B cell (primary cell): ENCODE measurements around the gene DCDC2C. TPM values are rescaled to one million over a fixed set of nuclear protein-coding genes. Genes with fewer than 3 reads are reported as not detected.

ENCODE experiments used
- ATAC-seq: fragments of 200-7000 bp; cut with Tn5 transposase; one replicate; pipeline ENCODE4 v1.10.0; 2021; ENCODE audit warnings: low read depth, mild to moderate bottlenecking, moderate number of reproducible peaks, moderate library complexity
- CTCF ChIA-PET: fragments of 350-600 bp; sonication (Branson Sonifier 250); formaldehyde crosslinking; loops from one replicate; lab custom pipeline; 2021; ENCODE audit warnings: antibody characterized with exemption, inconsistent platforms; lab: Charles Lee
- POLR2A ChIA-PET: fragments of 350-600 bp; sonication (Branson Sonifier 250); formaldehyde crosslinking; loops from one replicate; lab custom pipeline; 2021; ENCODE audit warnings: antibody characterized with exemption; lab: Charles Lee
- DNase-seq: peaks from one replicate; pipeline ENCODE4 v3.0.0; 2013
- H2AFZ ChIP-seq: 2 replicates; pipeline ENCODE4 v1.6.1; 2012; ENCODE audit warnings: mild to moderate bottlenecking, low read depth, low read length; ENCODE audit not compliant: insufficient read depth, poor library complexity, severe bottlenecking
- H3K27ac ChIP-seq, 2 donors: 1 replicate in 1 of 2; 2 replicates in 1 of 2; pipeline ENCODE4 v1.5.1; 2012 to 2013; ENCODE audit warnings: low read length in 2 of 2, mild to moderate bottlenecking in 2 of 2, moderate library complexity in 1 of 2
- H3K27me3 ChIP-seq, 4 experiments: fragments of 200-600 bp in 1 of 4; sonication (generic) in 1 of 4; replicated peaks in 1 of 4; 1 replicate in 2 of 4; 2 replicates in 2 of 4; pipeline versions ENCODE4 v1.6.1 to v1.7.0; 2013 to 2016; ENCODE audit warnings: low read length in 3 of 4, mild to moderate bottlenecking in 2 of 4, mixed read lengths in 1 of 4, moderate library complexity in 1 of 4; ENCODE audit not compliant: insufficient read depth in 4 of 4, control insufficient read depth in 3 of 4; ENCODE audit errors: control extremely low read depth in 1 of 4
- H3K36me3 ChIP-seq, 2 experiments: replicated peaks in 1 of 2; 1 replicate in 1 of 2; 2 replicates in 1 of 2; pipeline versions ENCODE4 v1.6.1 to v1.7.1; 2013; ENCODE audit warnings: low read length in 1 of 2; ENCODE audit not compliant: insufficient read depth in 2 of 2, control insufficient read depth in 1 of 2; ENCODE audit errors: control extremely low read depth in 1 of 2, extremely low read depth in 1 of 2
- H3K4me1 ChIP-seq, 2 donors: fragments of 200-600 bp in 1 of 2; sonication (generic) in 1 of 2; 1 replicate in 1 of 2; 2 replicates in 1 of 2; pipeline versions ENCODE4 v1.5.1 to v1.6.1; 2013 to 2017; ENCODE audit warnings: low read length in 2 of 2; ENCODE audit not compliant: control insufficient read depth in 2 of 2, insufficient read depth in 2 of 2
- H3K4me2 ChIP-seq: replicated peaks from 2 replicates; pipeline ENCODE3; 2012; ENCODE audit warnings: mild to moderate bottlenecking, low read depth, low read length; ENCODE audit not compliant: poor library complexity, severe bottlenecking
- H3K4me3 ChIP-seq, 5 experiments: fragments of 200-600 bp in 1 of 5; sonication (generic) in 1 of 5; 1 replicate in 3 of 5; 2 replicates in 2 of 5; pipeline versions ENCODE4 v1.5.1 to v1.7.0; 2011 to 2016; ENCODE audit warnings: low read length in 4 of 5, mild to moderate bottlenecking in 4 of 5, low read depth in 2 of 5, control low read depth in 1 of 5, moderate library complexity in 1 of 5; ENCODE audit not compliant: insufficient read depth in 1 of 5; ENCODE audit errors: control extremely low read depth in 1 of 5, extremely low read depth in 1 of 5
- H3K79me2 ChIP-seq: fragments of 200-600 bp; sonication (generic); one replicate; pipeline ENCODE4 v1.6.0; 2016; ENCODE audit warnings: low read length; ENCODE audit not compliant: control insufficient read depth, insufficient read depth
- H3K9ac ChIP-seq: fragments of 200-600 bp; sonication (generic); 2 replicates; pipeline ENCODE4 v1.6.1; 2017; ENCODE audit warnings: mild to moderate bottlenecking, low read length, moderate library complexity
- H3K9me3 ChIP-seq, 3 donors: one replicate each; pipeline versions ENCODE4 v1.6.1 to v1.7.1; 2013; ENCODE audit warnings: low read length in 2 of 3; ENCODE audit not compliant: control insufficient read depth in 2 of 3, insufficient read depth in 1 of 3; ENCODE audit errors: control extremely low read depth in 1 of 3
- H4K20me1 ChIP-seq: 2 replicates; pipeline ENCODE4 v1.6.0; 2012; ENCODE audit warnings: mild to moderate bottlenecking, low read length; ENCODE audit not compliant: insufficient read depth, control insufficient read depth, poor library complexity, severe bottlenecking
- H3K27ac Mint-ChIP-seq: one replicate; pipeline ENCODE4 v1.8.0; 2021; ENCODE audit warnings: mixed read lengths
- H3K27me3 Mint-ChIP-seq: one replicate; pipeline ENCODE4 v1.8.0; 2021; ENCODE audit warnings: mixed read lengths
- H3K4me1 Mint-ChIP-seq: one replicate; pipeline ENCODE4 v1.8.0; 2021; ENCODE audit warnings: mixed read lengths
- H3K4me3 Mint-ChIP-seq: one replicate; pipeline ENCODE4 v1.8.0; 2021; ENCODE audit warnings: mixed read lengths
- H3K9me3 Mint-ChIP-seq: one replicate; pipeline ENCODE4 v1.8.0; 2022; ENCODE audit warnings: mixed read lengths; ENCODE audit not compliant: insufficient read depth
- EZH2 ChIP-seq: IDR thresholded peaks from 2 replicates; pipeline ENCODE4 v1.6.1; 2012; ENCODE audit warnings: borderline replicate concordance, low read depth, mild to moderate bottlenecking, moderate library complexity, low read length; ENCODE audit not compliant: insufficient read depth, poor library complexity, severe bottlenecking
- WGBS: methylation state at CpG from one replicate; pipeline ENCODE4 v1.1.5; 2013; ENCODE audit warnings: missing lambda C conversion rate; ENCODE audit not compliant: insufficient coverage; 5-methylcytosine and 5-hydroxymethylcytosine counted together
- intact Hi-C: fragments of 100-400 bp; cut with micrococcal nuclease; formaldehyde crosslinking; loops from one replicate; pipeline ENCODE4 v1.10.0; 2022
- polyA plus RNA-seq: library from polyadenylated mRNA; depleted of rRNA; stranded (reverse); fragments of >200 nt; gene quantifications from 2 replicates; pipeline ENCODE4 v1.2.3, GENCODE V29; 2012
- total RNA-seq, 2 donors: library from RNA; stranded (reverse); fragments of 120-200 nt in 1 of 2; gene quantifications; 1 replicate in 1 of 2; 2 replicates in 1 of 2; pipeline versions ENCODE4 v1.2.3 to v1.2.4, GENCODE V29; 2013 to 2022
- TF ChIP-seq, protein P1 (sequence below): fragments of 200-600 bp; IDR thresholded peaks from one replicate; pipeline ENCODE4 v1.8.0; 2022; ENCODE audit warnings: antibody characterized with exemption, mild to moderate bottlenecking

The DCDC2C gene
- total and polyA plus RNA-seq, 2 donors (not counting 1 experiment from before 2014, with no cell fraction given): not detected

DNA sequence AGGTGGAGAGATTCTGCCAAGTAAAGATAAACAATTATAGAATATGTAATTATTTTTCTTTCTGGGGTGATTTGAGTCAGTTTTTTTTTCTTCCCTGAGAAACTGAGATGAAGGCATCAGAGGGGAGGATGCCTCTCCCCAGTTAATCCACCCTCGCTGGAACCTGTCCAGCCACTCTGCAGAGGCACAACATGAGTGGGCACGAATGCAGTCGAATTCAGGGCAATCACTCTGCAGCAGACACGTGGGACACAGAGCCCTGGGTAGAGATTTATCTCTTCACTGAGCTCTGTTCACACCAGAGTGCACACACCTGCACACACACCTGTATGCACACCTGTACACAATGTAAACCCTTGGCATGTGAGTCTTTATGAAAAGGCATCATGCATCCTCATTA, 154.2 kb downstream of the DCDC2C start:
- ATAC-seq: no peak

DNA sequence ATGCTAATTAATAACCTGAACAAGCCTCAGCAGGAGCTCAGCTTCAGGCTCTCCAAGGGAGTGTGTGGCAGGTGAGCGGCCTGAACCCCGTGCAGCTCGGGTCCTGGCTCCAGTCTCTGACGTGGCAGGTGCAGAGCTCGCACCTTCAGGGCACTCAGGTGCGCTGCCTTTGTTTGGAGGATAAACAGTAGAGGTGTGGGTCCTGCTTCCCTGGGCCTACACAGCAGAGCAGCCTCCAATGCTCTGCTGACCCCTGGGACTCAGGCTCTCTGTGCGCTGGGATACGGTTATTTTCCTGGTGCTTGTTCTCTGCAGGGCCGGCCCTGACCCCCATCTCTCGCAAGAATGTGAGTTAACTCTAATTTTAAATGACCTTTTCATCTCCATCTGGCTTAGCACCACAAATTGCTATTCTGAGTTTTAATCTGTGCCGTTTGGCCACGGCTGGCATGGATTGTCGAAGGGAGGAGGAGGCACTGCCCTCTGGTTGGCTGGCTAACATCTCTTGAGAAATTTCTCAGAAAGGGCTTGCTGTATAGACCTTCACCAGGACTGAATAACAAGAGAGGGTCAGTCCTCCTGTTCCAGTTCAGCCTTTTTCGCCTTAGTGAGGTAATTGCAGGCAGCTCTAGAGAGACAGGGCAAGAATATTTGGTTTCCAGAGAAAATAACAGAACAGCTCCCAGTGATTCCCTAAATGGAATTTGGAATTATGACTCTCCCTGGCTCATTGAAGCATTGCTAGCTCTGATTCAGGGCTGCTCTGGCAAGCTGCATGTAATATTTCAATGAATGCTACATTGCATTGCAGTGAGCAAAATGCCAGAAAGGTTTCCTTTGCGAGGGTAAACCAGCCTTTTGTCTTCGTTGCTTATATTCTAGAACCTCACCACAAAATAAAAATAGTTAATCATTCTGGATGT, 161.8 kb downstream of the DCDC2C start:
- Histone ChIP-seq H3K9ac (no peak overlapping the region), H3K4me3 (no peak overlapping the region), H2AFZ (no peak overlapping the region), H3K4me1 (no peaks in the 10 kb centered on the region), H3K27me3 (no peaks in the 10 kb centered on the region), H3K4me2 (no peak overlapping the region), H3K79me2 (no peaks in the 10 kb centered on the region), H4K20me1 (no peaks in the 10 kb centered on the region), H3K27ac (no peak overlapping the region), H3K36me3 (no peaks in the 10 kb centered on the region), H3K9me3 (peaks cover 0 to 4% (median 0%) of the 10 kb centered on the region in 3 donors)
- no peak for TF ChIP-seq EZH2
- TF ChIP-seq, protein P1, sequence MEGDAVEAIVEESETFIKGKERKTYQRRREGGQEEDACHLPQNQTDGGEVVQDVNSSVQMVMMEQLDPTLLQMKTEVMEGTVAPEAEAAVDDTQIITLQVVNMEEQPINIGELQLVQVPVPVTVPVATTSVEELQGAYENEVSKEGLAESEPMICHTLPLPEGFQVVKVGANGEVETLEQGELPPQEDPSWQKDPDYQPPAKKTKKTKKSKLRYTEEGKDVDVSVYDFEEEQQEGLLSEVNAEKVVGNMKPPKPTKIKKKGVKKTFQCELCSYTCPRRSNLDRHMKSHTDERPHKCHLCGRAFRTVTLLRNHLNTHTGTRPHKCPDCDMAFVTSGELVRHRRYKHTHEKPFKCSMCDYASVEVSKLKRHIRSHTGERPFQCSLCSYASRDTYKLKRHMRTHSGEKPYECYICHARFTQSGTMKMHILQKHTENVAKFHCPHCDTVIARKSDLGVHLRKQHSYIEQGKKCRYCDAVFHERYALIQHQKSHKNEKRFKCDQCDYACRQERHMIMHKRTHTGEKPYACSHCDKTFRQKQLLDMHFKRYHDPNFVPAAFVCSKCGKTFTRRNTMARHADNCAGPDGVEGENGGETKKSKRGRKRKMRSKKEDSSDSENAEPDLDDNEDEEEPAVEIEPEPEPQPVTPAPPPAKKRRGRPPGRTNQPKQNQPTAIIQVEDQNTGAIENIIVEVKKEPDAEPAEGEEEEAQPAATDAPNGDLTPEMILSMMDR: no peak
- ChIA-PET POLR2A (no interaction called here), CTCF (no interaction called here)
- DNase-seq (no peak), ATAC-seq (no peak)
- intact Hi-C loops: no loop called here
- 88% methylated on average over 13 of the region's 16 CpGs for WGBS
- H3K4me3 Mint-ChIP-seq: no peak overlapping the region
- no peaks in the 10 kb centered on the region for H3K4me1 Mint-ChIP-seq
- H3K9me3 Mint-ChIP-seq: no peaks in the 10 kb centered on the region
- no peaks in the 10 kb centered on the region for H3K27me3 Mint-ChIP-seq
- H3K27ac Mint-ChIP-seq: no peak overlapping the region

More for the DNA sequence above, 154.2 kb downstream of the DCDC2C start:
- no peaks in the 10 kb centered on the region for H3K79me2 ChIP-seq
- ChIA-PET CTCF (no interaction called here), POLR2A (no interaction called here)
- H3K4me2 ChIP-seq: no peak overlapping the region
- Mint-ChIP-seq H3K27me3 (no peaks in the 10 kb centered on the region), H3K27ac (no peak overlapping the region), H3K4me3 (no peak overlapping the region), H3K4me1 (no peaks in the 10 kb centered on the region), H3K9me3 (peaks cover 10% of the 10 kb centered on the region)
- no peaks in the 10 kb centered on the region for H3K27me3 ChIP-seq
- 50% methylated on average over 3 of the region's 4 CpGs for WGBS
- intact Hi-C loops: no loop called here
- H3K9me3 ChIP-seq: peaks cover 0 to 3% (median 1%) of the 10 kb centered on the region in 3 donors
- no peaks in the 10 kb centered on the region for H3K36me3 ChIP-seq
- no peaks in the 10 kb centered on the region for H3K4me1 ChIP-seq
- TF ChIP-seq, protein P1: no peak
- TF ChIP-seq EZH2: no peak
- DNase-seq: no peak
- no peaks in the 10 kb centered on the region for H4K20me1 ChIP-seq
- no peak overlapping the region for H3K27ac ChIP-seq
- no peak overlapping the region for H2AFZ ChIP-seq
- no peak overlapping the region for H3K4me3 ChIP-seq
- H3K9ac ChIP-seq: no peak overlapping the region
